HepG2 (cell line): Measurements from ENCODE around the gene CHMP5. TPM values are rescaled to one million over a fixed set of nuclear protein-coding genes. Genes with fewer than 3 reads are reported as not detected.

ENCODE experiments used
- AGO1 ChIP-seq: fragments of 200-400 bp; formaldehyde crosslinking; IDR thresholded peaks from 2 replicates; pipeline ENCODE4 v1.6.1; 2017; ENCODE audit warnings: mild to moderate bottlenecking, low read depth, low read length, moderate library complexity; ENCODE audit not compliant: poor library complexity, severe bottlenecking
- BHLHE40 ChIP-seq: IDR thresholded peaks from 2 replicates; pipeline ENCODE4 v1.6.1; 2011; ENCODE audit warnings: low read length, improper control_type of control experiment
- CHD4 ChIP-seq: fragments of 200-600 bp; sonication (generic); IDR thresholded peaks from 2 replicates; pipeline ENCODE4 v1.7.0; 2017; ENCODE audit warnings: mild to moderate bottlenecking, low read length, borderline replicate concordance
- GRHL1 ChIP-seq: sonication (generic); formaldehyde crosslinking; conservative IDR thresholded peaks from 2 replicates; pipeline ENCODE4 v1.8.0; 2022; ENCODE audit warnings: missing genetic modification reagents
- HDAC2 ChIP-seq: sonication (generic); formaldehyde crosslinking; IDR thresholded peaks from 2 replicates; pipeline ENCODE4 v1.4.0; 2020; ENCODE audit warnings: missing genetic modification reagents
- KLF16 ChIP-seq, 2 experiments: sonication (generic) in 1 of 2; formaldehyde crosslinking in 1 of 2; IDR thresholded peaks; 2 replicates each; pipeline versions ENCODE4 v1.6.1 to v1.8.0; 2016 to 2023; ENCODE audit warnings: missing genetic modification reagents in 2 of 2, missing compliant biosample characterization in 1 of 2
- MAF1 ChIP-seq: sonication (generic); formaldehyde crosslinking; IDR thresholded peaks from 2 replicates; pipeline ENCODE4 v1.5.0; 2020; ENCODE audit warnings: missing genetic modification reagents, borderline replicate concordance
- MAFK ChIP-seq, 2 experiments: IDR thresholded peaks in 1 of 2; conservative IDR thresholded peaks in 1 of 2; 2 replicates each; pipeline ENCODE4 v1.6.1; 2011; ENCODE audit warnings: improper control_type of control experiment in 2 of 2, low read length in 2 of 2
- PCBP1 ChIP-seq: fragments of 200-400 bp; formaldehyde crosslinking; IDR thresholded peaks from 2 replicates; pipeline ENCODE4 v1.6.1; 2017; ENCODE audit warnings: mild to moderate bottlenecking, low read depth, low read length, borderline replicate concordance
- PLRG1 ChIP-seq: fragments of 450-650 bp; conservative IDR thresholded peaks from 2 replicates; pipeline ENCODE4 v1.6.1; 2016
- RORA ChIP-seq: sonication (generic); formaldehyde crosslinking; IDR thresholded peaks from 2 replicates; pipeline ENCODE4 v1.5.0; 2020; ENCODE audit warnings: mild to moderate bottlenecking, missing genetic modification reagents, moderate library complexity
- SMAD1 ChIP-seq: sonication (generic); formaldehyde crosslinking; IDR thresholded peaks from 2 replicates; pipeline ENCODE4 v1.4.0; 2020; ENCODE audit warnings: missing genetic modification reagents, low read depth, mild to moderate bottlenecking, borderline replicate concordance
- ZC3H13 ChIP-seq: sonication (generic); formaldehyde crosslinking; IDR thresholded peaks from 2 replicates; pipeline ENCODE4 v1.8.1; 2023; ENCODE audit warnings: mild to moderate bottlenecking, missing genetic modification reagents, moderate library complexity
- ZMYM2 ChIP-seq: sonication (generic); formaldehyde crosslinking; IDR thresholded peaks from 2 replicates; pipeline ENCODE4 v1.8.0; 2022; ENCODE audit warnings: mild to moderate bottlenecking, missing genetic modification reagents
- ZNF597 ChIP-seq: sonication (generic); formaldehyde crosslinking; IDR thresholded peaks from 2 replicates; pipeline ENCODE4 v1.5.0; 2020; ENCODE audit warnings: missing genetic modification reagents
- ZNF607 ChIP-seq: sonication (generic); formaldehyde crosslinking; IDR thresholded peaks from 2 replicates; pipeline ENCODE4 v1.5.1; 2020; ENCODE audit warnings: missing genetic modification reagents, mild to moderate bottlenecking, borderline replicate concordance
- ZNF720 ChIP-seq: sonication (generic); formaldehyde crosslinking; IDR thresholded peaks from 2 replicates; pipeline ENCODE4 v1.4.0; 2020; ENCODE audit warnings: missing genetic modification reagents
- ZNF747 ChIP-seq: sonication (generic); formaldehyde crosslinking; IDR thresholded peaks from 2 replicates; pipeline ENCODE4 v1.8.1; 2023; ENCODE audit warnings: missing genetic modification reagents, mild to moderate bottlenecking, borderline replicate concordance
- polyA plus RNA-seq, 8 experiments: library from polyadenylated mRNA; depleted of rRNA in 3 of 8; stranded (reverse) in 7 of 8; unstranded in 1 of 8; fragments of >200 nt; fragmentation: Illumina TruSeq in 4 of 8; extraction: Trizol in 4 of 8; gene quantifications; 2 replicates each; pipeline versions ENCODE4 v1.2.1 to v1.2.3, GENCODE V29; 2011 to 2016; ENCODE audit warnings: low read depth in 4 of 8, missing spikeins in 1 of 8, mixed read lengths in 1 of 8; ENCODE audit not compliant: insufficient read depth in 1 of 8
- total RNA-seq, 5 experiments: library from RNA; depleted of rRNA; stranded (reverse); fragments of >200 nt; fragmentation: Illumina TruSeq; extraction: Trizol; gene quantifications; 2 replicates each; pipeline ENCODE4 v1.2.3, GENCODE V29; 2016; ENCODE audit warnings: low read depth in 1 of 5
- TF ChIP-seq, protein P1 (sequence below): sonication (generic); formaldehyde crosslinking; IDR thresholded peaks from 2 replicates; pipeline ENCODE4 v1.5.0; 2020; ENCODE audit warnings: missing genetic modification reagents
- TF ChIP-seq, protein P2 (sequence below): sonication (generic); formaldehyde crosslinking; IDR thresholded peaks from 2 replicates; pipeline ENCODE4 v1.5.0; 2020; ENCODE audit warnings: missing genetic modification reagents
- TF ChIP-seq, protein P3 (sequence below): sonication (generic); formaldehyde crosslinking; IDR thresholded peaks from 2 replicates; pipeline ENCODE4 v1.9.0; 2021; ENCODE audit warnings: missing genetic modification reagents, borderline replicate concordance

CHMP5 gene
- total and polyA plus RNA-seq, 2 of the 13 experiments (the other 11 are each of a cell fraction or from before 2014, with no cell fraction given): 46.0 to 57.3 TPM

DNA sequence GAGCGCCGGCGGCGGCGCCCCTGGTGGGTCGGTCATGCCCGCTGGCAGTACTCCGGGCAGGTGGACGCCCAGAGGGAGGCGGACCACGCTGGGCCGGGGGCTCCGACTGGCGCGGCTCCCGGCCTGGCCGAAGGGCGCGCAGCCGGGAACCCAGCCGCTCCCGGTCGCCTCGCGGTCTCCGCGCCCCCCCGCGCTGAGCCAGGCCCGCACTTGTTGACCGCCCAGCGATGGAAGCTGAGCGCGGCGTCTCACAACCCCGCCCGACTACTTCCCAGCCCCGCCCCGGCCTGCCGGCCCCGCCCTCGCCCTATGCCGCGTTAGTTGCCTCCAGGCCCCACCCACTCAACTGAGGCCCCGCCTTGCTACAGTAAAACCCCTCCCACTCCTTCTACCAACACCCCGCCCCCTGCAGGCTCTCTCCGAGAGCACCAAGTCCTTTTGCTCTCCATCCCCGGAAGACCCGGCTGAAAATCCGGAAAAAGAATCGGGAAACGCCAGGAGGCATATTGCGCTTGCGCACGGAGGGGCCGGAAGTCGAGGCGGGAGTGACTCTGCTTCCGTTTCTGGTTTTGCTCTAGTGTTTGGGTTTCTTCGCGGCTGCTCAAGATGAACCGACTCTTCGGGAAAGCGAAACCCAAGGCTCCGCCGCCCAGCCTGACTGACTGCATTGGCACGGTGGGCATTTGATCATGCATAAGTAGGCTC lies at the start of gene CHMP5, which contains the start of gene BAG1 (continued):
- TF ChIP-seq MAFK (conservative IDR thresholded peaks at IDR 0.05 in 1 of 2, IDR thresholded peaks at IDR 0.05 in 1 of 2; ENCODE audit: low read length in 2 of 2): no peak
- TF ChIP-seq HDAC2 (CRISPR knock-in tag): no peak
- TF ChIP-seq CHD4: no peak
- no peak for TF ChIP-seq PCBP1
- no peak for TF ChIP-seq ZMYM2
- TF ChIP-seq, protein P1, sequence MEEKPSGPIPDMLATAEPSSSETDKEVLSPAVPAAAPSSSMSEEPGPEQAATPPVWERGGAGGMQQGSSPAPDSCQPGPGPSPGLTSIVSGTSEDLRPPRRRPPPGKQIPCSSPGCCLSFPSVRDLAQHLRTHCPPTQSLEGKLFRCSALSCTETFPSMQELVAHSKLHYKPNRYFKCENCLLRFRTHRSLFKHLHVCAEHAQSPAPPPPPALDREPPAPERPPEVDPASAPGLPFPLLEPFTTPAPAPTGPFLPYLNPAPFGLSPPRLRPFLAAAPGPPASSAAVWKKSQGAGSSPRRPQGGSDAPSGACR (CRISPR knock-in tag): no peak; the same call in 1 of the 2 replicates
- TF ChIP-seq KLF16 (CRISPR knock-in tag; IDR thresholded peaks at IDR 0.05): no peak
- TF ChIP-seq ZNF747 (CRISPR knock-in tag): no peak
- no peak for TF ChIP-seq PLRG1
- TF ChIP-seq GRHL1 (CRISPR knock-in tag): no peak
- TF ChIP-seq, protein P2, sequence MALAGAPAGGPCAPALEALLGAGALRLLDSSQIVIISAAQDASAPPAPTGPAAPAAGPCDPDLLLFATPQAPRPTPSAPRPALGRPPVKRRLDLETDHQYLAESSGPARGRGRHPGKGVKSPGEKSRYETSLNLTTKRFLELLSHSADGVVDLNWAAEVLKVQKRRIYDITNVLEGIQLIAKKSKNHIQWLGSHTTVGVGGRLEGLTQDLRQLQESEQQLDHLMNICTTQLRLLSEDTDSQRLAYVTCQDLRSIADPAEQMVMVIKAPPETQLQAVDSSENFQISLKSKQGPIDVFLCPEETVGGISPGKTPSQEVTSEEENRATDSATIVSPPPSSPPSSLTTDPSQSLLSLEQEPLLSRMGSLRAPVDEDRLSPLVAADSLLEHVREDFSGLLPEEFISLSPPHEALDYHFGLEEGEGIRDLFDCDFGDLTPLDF (CRISPR knock-in tag): no peak
- TF ChIP-seq AGO1: no peak
- TF ChIP-seq ZNF607: 0 out of 2 replicates have a peak, but pooled peaks have one; percentile 18
- no peak for TF ChIP-seq ZNF720 (CRISPR knock-in tag)
- peak; percentile 60; the same call in 1 of the 2 replicates for TF ChIP-seq SMAD1 (CRISPR knock-in tag)
- TF ChIP-seq ZC3H13 (CRISPR knock-in tag): no peak
- TF ChIP-seq RORA: no peak
- TF ChIP-seq, protein P3, sequence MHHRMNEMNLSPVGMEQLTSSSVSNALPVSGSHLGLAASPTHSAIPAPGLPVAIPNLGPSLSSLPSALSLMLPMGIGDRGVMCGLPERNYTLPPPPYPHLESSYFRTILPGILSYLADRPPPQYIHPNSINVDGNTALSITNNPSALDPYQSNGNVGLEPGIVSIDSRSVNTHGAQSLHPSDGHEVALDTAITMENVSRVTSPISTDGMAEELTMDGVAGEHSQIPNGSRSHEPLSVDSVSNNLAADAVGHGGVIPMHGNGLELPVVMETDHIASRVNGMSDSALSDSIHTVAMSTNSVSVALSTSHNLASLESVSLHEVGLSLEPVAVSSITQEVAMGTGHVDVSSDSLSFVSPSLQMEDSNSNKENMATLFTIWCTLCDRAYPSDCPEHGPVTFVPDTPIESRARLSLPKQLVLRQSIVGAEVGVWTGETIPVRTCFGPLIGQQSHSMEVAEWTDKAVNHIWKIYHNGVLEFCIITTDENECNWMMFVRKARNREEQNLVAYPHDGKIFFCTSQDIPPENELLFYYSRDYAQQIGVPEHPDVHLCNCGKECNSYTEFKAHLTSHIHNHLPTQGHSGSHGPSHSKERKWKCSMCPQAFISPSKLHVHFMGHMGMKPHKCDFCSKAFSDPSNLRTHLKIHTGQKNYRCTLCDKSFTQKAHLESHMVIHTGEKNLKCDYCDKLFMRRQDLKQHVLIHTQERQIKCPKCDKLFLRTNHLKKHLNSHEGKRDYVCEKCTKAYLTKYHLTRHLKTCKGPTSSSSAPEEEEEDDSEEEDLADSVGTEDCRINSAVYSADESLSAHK (CRISPR knock-in tag): no peak
- TF ChIP-seq ZNF597 (CRISPR knock-in tag): no peak
- TF ChIP-seq BHLHE40: no peak
- 0 out of 2 replicates have a peak, but pooled peaks have one; percentile 7 for TF ChIP-seq MAF1 (CRISPR knock-in tag)
